HG03565 (cell line): ENCODE data around the gene THSD4.

Experiments
- ATAC-seq: cut with Tn5 transposase; IDR thresholded peaks from one replicate; pipeline ENCODE4 v1.9.1; 2021; ENCODE audit warnings: mild to moderate bottlenecking, moderate library complexity; ENCODE audit not compliant: unreplicated experiment

Gene THSD4

DNA sequence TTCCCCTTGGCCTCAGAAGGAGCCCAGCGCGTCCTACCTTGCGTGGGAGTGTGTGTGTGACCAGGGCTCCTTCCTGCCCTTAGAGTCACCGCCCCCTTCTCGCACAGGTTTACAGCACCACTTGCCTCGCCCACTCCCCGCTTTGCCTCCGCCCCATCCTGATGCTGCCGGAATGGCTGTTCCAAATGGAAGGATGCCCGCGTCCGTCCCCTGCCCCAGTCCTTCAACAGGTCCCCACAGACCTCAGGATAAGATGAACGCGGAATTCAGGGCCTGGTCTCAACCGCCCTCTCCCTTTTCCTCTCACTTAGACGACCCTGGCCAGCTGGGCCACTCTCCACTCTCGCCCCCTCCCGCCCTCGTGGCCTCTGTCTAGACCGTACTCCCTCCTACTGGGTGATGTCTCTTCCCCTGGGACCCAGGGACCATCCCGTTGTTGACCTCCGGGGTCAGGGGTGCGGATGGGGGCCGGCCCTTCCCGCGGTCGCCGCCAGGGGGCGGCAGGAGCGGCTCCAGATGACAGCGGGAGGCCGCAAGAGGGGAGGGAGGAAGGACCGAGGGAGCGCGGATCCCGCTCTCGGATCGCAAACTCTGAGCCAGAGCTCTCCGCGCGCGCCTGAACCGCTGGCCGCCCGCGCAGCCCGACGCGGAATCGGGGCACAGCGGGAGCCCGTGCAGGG, at the start of gene THSD4:
Gene THSD4, plus strand, starts transcription at position 585 of the 680 bp plus-strand sequence.
- ATAC-seq = peak; percentile 57

DNA sequence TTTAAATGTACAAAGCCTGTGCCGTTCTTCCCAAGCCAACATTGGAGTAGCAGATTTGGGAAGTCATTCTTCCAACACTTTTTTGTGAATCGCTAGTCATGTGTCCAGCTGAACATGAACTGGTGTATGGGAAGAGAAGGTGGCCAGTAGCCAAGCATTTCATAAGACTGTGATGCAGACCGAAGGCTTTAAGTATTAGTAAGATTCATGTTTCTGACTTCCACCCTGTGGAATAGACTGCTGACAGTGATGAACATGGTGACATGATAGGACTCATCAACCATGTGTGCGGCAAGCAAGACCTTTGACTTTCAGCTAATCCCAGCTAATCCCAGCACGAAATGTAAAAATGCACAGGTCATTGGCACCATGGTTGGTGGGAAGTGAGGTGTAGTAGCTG, 48.3 kb upstream of the THSD4 start:
- no peak for ATAC-seq

DNA sequence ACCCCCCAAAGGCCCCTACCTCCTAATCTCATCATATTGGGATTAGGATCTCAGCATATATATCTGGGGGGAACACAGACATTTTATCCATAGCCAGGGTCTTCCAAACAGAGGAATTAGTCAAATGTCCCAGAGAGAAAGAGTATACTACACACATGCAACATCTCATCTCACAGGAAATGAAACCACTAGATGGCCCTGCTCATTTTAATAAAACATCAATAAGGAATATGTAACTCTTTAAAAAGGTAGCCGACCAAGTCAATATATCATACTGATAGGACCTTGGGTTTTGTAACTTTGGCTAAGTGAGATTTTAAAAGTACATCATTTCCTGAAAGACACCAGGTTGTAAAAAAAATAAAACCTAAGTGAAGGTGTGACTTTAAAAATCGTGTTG, 45.6 kb upstream of the THSD4 start:
- ATAC-seq = no peak

DNA sequence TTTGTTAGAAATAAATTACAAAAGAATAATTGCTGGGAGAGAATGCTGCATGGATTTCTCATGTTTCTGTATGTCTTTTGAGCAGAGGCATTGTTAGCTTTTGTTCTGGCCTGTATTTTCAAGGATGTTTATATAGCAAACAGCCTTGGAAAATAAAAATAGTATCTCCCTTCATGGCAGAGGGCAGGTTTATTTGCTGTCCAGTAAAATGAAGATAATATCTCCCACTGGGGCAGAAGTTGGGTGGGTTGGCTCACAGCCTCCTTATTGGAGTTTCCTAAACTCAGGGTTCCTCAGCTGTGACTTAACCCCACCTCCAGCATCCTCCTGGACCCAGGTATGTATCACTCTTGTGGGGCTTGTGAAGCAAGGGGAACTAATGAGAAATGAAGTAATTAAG, 43.7 kb upstream of the THSD4 start:
- no peak for ATAC-seq

DNA sequence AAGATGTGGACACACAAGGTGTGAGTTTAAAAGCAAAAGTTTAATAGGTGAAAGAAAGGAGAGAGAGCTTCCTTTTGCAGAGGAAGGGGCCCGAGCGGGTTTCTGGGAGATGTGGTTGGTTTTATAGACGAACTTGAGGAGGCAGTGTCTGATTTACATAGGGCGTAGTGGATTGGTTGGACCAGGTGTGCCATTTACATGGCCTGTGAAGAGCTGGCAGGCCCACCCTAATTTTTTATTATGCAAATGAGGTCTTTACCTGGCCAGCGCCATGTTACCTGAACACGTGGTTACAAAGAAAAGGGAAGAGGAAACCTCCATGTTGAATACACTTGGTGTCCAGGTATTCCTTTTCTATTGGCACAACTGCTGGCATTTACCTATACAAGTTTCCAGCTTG, 42.8 kb upstream of the THSD4 start:
- ATAC-seq = no peak

DNA sequence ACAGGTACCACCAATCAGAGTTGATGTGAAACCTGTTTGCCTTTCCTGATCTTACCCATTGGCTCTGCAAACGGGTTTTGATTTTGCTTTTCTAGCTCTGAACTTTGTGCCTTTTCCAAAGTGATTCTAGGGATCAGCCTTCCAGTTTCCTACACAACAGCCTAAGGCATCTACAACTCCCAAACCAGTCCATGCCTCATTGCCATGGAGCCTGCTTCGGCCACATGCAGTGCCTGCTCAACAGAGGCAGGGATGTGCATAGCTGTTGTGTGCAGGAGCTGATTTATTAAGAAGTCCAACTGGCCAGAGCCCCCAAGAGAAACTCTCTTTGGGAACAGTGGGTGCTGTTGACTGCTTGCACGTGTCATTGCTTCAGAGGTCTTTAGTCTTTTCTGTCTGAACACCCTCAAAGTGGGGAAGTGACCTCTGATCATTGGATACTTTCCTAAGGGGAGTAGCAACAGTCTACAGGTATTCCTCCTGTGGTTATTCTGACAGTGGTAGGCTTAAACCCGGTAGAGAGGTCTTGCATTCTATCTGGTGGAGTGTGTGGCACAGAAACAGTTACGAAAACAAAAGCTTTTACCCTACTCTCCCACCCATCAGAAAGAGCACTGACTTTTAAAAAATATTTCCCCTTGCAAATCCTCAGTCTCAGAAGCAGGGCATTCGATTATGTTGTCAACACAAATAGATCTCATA, 36.6 kb upstream of the THSD4 start:
- no peak for ATAC-seq

DNA sequence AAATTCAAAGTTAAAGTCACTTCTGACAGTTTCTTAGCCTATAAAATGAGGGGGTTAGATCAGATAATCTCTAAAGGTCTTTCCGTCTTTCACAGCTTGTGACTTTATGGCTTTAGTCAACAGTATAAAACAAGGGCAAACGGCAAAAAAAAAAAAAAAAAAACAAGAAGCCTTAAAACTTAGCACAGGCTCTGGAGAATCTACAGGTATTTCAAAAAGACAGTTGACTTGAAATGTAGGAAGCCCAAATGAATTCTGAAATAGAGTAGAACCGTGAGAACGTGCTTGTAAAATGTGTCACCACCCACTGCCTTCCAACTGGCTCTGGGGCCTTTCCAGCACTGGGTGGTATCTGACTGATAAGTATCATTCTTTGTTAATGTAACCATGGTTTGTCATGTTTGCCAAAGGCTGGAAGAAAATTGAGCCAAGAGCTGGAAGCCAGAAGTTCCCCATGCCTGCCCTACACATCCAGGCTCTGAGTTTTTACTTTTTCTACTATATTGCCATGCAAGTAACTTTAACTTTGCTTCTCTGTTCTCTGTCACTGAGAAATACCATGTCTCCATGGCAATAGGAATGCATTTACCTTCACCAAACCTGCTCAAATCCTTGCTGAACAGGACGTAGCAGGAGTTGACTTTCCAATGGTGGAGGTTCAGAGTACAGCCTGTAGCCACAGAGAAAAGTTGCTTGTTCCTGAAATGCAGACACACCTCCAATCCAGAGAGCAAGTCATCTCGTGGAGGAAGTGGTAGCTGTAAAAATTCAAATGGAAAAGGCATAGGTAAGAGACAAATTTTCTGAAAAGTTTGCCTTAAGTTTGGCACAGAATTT, 35.8 kb upstream of the THSD4 start:
- no peak for ATAC-seq

DNA sequence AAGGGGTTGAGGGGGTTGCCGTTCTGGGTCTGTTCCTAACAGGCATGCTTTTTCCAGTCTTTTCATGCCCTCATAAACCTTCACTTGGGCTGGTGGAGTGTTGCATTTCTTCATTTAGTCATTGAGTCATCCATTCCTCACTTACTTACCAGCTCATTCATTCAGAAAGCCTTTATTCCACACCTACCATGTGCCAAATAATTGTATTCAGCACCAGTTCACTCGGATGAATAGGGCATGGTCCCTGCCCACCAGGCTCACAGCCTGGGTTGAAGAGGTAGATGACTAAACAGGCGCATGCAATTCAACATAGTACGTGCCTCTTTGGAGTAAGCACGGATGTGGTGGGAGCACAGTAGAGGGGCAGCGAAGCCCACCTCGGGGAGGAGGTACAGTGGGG, 35.1 kb upstream of the THSD4 start:
- no peak for ATAC-seq

DNA sequence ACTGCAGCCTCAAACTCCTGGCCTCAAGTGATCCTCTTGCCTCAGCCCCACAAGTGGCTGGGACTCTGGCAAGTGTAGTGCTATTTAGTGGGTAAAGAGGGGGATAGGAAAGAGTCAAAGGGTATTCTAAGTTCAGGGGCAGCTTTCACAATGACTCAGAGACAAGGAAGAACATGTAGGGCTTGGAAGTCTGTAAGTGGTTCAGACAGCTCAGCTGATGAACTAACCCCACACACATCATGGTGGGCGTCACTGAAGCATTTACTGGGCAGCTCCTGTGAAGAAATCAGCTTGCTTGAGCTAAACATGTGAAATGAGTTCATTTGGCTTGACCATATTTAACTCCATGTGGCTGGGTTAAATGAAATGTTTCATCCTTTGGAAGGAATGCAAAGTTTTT, 34.6 kb upstream of the THSD4 start:
- no peak for ATAC-seq

DNA sequence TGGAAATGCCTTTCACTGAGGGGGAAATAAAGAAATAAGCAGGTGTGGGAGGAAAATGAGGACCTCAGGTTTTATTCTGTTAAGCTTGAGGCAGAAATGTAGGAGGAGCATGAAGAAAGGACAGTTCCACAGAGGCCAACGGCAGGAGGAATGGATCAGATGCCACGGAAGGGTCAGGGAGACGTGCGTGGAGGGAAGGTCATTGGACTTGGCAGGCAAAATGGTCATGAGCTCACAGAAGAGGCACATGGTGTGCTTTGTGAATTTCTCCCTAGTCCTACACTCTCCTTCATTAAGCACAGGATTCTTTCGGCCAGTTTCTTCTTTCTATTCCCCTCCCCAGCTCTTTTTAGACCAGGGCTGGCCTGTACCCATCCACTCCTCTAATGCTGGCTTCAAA, 32.5 kb upstream of the THSD4 start:
- ATAC-seq = no peak

DNA sequence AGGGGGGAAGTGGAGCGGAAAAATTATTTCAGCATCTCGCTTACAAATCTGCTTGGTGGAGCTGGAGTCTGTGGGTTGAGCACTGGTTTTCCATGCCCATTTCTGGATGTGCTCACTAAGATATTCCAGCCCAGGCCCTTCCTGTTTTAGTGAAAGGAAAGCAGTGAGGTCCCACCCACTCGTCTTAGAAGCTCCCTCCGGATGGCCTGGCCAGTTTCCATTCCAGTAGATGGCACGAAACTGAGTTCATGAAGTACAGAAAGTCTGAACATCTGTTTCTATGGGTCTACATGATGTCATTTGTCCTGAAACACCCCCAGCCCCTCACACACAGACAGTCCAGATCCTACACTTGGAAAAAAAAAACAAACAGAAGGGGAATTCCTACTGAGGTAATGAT, 31.9 kb upstream of the THSD4 start:
- ATAC-seq = no peak

DNA sequence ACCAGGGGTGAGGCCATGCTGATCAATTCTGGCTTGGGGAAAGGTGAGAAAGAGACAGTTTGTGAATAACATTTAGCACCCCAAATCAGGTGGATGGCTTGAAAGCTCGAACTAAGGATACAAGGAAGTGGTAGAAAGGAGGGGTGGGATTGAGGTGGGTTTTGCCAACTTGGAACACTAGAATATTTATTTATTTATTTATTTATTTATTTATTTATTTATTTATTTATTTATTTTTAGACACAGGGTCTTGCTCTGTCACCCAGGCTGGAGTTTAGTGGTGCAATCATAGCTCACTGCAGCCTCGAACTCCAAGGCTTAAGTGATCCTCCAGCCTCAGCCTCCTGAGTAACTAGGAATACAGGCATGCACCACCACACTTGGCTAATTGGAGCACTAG, 31.0 kb upstream of the THSD4 start:
- ATAC-seq = no peak

DNA sequence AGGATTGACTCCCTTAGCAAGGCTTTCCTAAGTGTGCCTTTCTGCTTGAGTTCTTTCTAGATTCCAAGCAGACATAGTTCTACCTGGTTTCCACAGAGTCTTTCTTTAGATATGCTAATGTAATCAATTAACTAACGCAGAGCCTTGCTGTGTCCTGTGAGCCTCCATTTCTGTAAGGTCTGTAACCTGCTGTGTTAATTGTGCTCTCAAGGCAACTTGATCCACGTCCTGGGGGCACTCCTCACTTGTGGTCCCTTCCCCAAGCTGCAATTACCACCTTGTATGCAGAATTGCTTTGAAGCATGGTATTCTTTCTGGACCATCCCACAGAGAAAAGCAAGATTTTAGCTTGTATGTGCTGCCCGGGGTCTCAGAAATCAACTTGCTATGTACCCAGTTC, 29.5 kb upstream of the THSD4 start:
- no peak for ATAC-seq

DNA sequence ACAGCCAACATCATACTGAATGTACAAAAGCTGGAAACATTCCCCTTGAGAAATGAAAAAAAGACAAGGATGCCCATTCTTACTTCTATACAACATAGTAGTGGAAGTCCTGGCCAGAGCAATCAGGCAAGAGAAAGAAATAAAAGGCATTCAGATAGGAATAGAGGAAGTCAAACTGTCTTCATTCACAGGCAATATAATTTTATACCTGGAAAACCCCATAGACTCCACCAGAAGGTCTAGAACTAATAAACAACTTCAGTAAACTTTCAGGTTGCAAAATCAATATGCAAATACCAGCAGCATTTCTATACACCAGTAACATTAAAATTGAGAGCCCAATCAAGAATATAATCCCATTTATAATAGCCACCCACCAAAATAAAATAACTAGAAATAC, 27.1 kb upstream of the THSD4 start:
- no peak for ATAC-seq

DNA sequence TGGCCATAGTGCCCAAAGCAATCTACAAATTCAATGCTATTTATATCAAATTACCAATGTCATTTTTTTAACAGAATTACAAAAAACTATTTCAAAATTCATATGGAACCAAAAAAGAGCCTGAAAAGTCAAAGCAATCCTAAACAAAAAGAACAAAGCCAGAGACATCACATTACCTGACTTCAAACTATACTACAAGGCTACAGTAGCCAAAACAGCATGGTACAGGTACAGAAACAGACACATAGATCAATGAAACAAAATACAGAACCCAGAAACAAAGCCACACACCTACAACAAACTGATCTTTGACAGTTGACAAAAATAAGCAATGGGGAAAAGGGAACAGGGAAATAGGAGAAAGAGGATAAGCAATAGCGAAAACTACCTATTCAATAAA, 26.6 kb upstream of the THSD4 start:
- ATAC-seq = no peak

DNA sequence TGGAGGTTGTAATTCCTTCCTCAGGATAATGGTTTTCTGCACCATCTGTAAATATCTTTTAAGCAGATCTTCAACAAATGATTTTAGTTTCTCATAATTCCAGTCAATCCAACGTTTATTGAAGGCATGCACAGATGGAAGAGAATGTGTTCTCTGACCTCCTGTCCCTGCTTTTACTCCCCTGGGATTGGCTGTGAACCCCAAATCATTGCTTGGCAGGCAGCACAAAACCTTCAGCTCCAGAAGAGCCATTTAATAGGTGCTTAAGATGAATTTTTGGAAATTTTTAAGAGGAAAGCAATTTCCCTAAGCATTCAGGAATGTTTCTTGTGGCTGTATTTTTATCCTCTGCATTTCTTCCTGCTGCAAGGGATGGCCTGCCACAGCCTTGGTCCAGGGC, 25.5 kb upstream of the THSD4 start:
- no peak for ATAC-seq

DNA sequence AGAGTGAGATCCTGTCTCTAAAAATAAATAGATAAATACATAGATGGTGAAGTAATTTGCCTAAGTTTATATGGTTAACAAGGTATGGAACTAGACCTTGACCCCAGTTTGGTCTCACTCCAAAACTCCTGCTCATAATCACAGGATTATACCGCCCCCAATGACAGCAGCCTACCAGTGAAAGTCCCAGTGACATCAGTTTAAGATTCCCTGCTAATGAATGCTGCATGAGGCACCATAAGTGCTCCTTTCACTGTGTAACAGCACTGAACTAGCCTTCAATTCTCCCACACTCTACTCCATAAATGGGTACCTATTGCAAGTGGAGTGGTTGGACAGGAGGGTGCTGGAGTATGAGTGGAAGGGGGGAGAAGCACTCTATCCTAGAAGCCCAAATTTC, 23.7 kb upstream of the THSD4 start:
- ATAC-seq = no peak

DNA sequence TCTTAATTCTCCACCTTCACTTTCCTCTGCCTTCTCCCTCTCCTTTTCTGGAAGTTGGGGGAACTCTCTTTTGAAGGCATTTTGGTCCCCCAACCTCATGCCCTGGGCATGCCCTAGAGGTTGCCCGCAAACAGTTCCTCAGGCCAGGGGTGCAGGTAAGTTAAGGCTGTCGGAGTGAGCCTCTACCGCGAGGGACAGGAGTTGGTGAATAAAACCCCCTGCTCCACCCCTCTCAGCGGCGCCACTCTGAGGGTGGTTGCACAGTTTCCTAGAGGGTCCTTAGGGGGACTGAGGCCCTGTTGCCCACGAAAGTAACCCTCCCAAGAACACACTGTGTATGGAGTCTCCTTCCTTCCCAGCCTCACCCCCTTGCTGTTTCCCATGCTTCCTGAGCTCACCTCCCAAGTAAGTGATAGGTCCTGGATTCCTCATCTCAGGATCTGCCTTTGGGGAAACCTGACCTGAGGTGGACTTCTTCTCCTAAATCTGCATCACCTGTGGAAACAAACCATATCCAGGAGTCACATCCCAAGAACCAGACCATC, 23.1 kb upstream of the THSD4 start:
- no peak for ATAC-seq

DNA sequence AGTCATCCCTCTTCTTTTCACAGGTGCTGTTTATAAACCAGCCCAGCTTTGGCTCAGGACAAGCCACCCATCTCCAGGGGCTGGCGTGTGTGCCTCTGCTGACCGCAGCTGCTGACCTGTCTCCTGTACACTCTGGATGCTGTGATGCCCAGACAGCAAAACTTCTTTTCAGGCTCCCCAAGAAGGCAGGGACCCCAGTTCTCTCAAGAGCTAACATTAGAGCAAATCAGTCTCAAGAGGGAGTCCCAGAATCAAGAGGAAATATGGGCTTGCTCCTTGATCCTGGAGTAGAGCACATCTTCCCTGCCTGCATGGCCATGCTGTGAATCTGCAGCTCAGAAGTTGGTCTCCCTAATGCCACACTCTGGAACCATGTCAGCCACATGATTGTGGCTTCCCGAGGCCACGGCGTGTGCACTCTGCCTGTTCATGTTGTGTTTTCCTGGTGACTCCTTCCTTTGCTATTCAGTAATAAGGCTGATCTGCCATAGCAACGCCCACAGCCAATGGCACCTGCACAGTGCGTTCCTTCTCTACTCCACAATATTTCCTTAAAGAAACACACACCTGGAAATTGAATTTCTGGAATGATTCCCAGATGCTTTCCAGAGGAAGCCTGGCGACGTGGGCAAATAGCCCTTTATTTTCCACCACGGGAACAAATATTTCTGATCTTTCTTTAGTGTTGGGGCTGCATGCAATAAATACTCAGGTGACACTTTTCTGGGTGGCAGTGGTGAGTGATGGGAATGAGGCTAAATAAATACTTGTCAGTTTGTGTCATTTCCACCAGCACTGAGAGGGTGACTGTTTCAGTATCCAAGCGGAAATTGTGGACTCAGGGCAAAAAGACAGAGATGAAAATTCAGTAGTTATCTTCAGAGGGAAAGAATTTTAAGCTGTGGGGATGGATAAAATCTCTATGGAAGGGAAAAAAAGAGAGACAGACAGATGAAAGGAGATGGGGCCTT, 21.9 kb upstream of the THSD4 start:
- no peak for ATAC-seq

DNA sequence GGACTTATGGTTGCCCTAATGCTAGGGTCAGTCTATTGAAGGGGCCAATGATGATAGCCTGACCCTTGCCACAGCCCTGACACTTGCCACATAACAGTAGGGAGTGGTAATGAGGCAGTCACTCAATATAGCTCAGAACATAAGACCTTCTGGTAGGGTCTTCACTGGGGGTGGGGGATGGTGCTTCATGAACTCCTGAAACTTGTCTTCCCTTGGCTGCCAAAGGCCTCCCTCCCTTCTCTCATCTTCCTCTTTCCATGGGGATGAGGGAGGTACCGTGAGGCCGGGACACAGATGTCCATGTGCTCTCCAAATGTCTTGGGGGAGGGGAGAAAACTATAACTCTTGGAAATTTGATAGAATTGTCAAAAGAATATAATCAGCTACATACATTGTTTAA, 21.1 kb upstream of the THSD4 start:
- no peak for ATAC-seq

DNA sequence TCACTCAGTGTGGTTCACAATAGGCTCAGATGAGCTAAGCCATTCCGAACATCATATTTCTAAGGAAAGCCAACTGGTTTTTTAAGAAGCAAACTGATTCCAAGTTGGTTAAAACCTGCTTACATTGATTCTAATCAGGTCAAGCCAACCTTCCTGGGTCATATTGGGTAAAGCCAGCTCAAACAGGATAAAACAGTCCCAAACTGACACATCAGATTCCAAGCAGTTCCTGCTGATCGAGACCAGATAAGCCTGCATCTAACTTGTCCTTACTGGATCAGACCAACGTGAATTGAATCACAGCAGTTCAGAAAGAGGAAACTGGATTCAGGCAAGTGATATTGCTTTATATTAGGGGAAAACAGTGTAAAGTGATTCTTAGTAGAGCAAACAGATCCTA, 18.6 kb upstream of the THSD4 start:
- ATAC-seq = no peak
